Keratinocyte (primary cell): Measurements from ENCODE around the gene KLF7. TPM values are rescaled to one million over a fixed set of nuclear protein-coding genes. Genes with fewer than 3 reads are reported as not detected.
A peak's percentile ranks its signal among the peaks of the same experiment; 100 is the strongest.

ENCODE experiments used
- DNase-seq: peaks from one replicate; pipeline ENCODE4 v3.0.0-alpha.2; 2011; ENCODE audit warnings: low read depth, missing footprints, low spot score
- FAIRE-seq: peaks from 2 replicates; lab custom pipeline; 2011; peaks lifted over from hg19 to GRCh38; lab: Jason Lieb, UNC
- H2AFZ ChIP-seq: 2 replicates; pipeline ENCODE4 v1.6.0; 2012; ENCODE audit warnings: low read length, control low read depth, inconsistent platforms; ENCODE audit not compliant: control insufficient read depth
- H3K27ac ChIP-seq: 2 replicates; pipeline ENCODE4 v1.5.1; 2011; ENCODE audit warnings: low read length; ENCODE audit not compliant: control insufficient read depth, insufficient read depth
- H3K27me3 ChIP-seq: 3 replicates; pipeline ENCODE4 v1.6.0; 2011; ENCODE audit warnings: low read length; ENCODE audit not compliant: control insufficient read depth, insufficient read depth; ENCODE audit errors: extremely low read depth
- H3K36me3 ChIP-seq, 2 experiments: 2 replicates in 1 of 2; 3 replicates in 1 of 2; pipeline ENCODE4 v1.5.1; 2011; ENCODE audit warnings: low read length in 2 of 2, mild to moderate bottlenecking in 1 of 2; ENCODE audit not compliant: control insufficient read depth in 2 of 2, insufficient read depth in 2 of 2; ENCODE audit errors: extremely low read depth in 1 of 2
- H3K4me1 ChIP-seq: 3 replicates; pipeline ENCODE4 v1.5.1; 2011; ENCODE audit warnings: low read length; ENCODE audit not compliant: control insufficient read depth, insufficient read depth; ENCODE audit errors: extremely low read depth
- H3K4me2 ChIP-seq: 3 replicates; pipeline ENCODE4 v1.6.0; 2011; ENCODE audit warnings: low read depth, low read length; ENCODE audit not compliant: control insufficient read depth, insufficient read depth; ENCODE audit errors: extremely low read depth
- H3K4me3 ChIP-seq, 3 experiments: fragments of 200-600 bp in 1 of 3; sonication (generic) in 1 of 3; 2 replicates in 2 of 3; 3 replicates in 1 of 3; pipeline ENCODE4 v1.5.1; 2011 to 2016; ENCODE audit warnings: low read length in 3 of 3, mild to moderate bottlenecking in 3 of 3, control low read depth in 2 of 3, inconsistent platforms in 1 of 3, low read depth in 1 of 3, mixed read lengths in 1 of 3, mixed run types in 1 of 3, moderate library complexity in 1 of 3; ENCODE audit not compliant: control insufficient read depth in 2 of 3, insufficient read depth in 2 of 3; ENCODE audit errors: extremely low read depth in 1 of 3
- H3K79me2 ChIP-seq: 2 replicates; pipeline ENCODE4 v1.6.0; 2012; ENCODE audit warnings: low read length; ENCODE audit not compliant: control insufficient read depth, insufficient read depth
- H3K9ac ChIP-seq: 3 replicates; pipeline ENCODE4 v1.6.0; 2011; ENCODE audit warnings: low read length; ENCODE audit not compliant: control insufficient read depth, insufficient read depth; ENCODE audit errors: extremely low read depth
- H3K9me1 ChIP-seq: 3 replicates; pipeline ENCODE4 v1.6.0; 2011; ENCODE audit warnings: low read length; ENCODE audit not compliant: control insufficient read depth, insufficient read depth; ENCODE audit errors: extremely low read depth
- H3K9me3 ChIP-seq: 2 replicates; pipeline ENCODE4 v1.5.1; 2012; ENCODE audit warnings: low read depth, low read length; ENCODE audit not compliant: control insufficient read depth
- H4K20me1 ChIP-seq: 3 replicates; pipeline ENCODE4 v1.6.0; 2011; ENCODE audit warnings: low read length; ENCODE audit not compliant: control insufficient read depth, insufficient read depth; ENCODE audit errors: extremely low read depth
- CTCF ChIP-seq, 3 experiments: IDR thresholded peaks in 1 of 3; conservative IDR thresholded peaks in 1 of 3; optimal IDR thresholded peaks in 1 of 3; 2 replicates in 2 of 3; 3 replicates in 1 of 3; pipeline versions ENCODE3 to v1.5.1; 2011; ENCODE audit warnings: low read length in 3 of 3, mild to moderate bottlenecking in 3 of 3, moderate library complexity in 2 of 3, control low read depth in 1 of 3, inconsistent platforms in 1 of 3; ENCODE audit not compliant: insufficient read depth in 2 of 3; ENCODE audit errors: extremely low read depth in 1 of 3
- EZH2 ChIP-seq: IDR thresholded peaks from one replicate; pipeline ENCODE4 v1.6.1; 2012; ENCODE audit warnings: inconsistent platforms, mild to moderate bottlenecking, low read length, moderate library complexity
- dilution Hi-C: fragments of 300-500 bp; cut with MboI; formaldehyde crosslinking; loops from one replicate; pipeline ENCODE4 v1.7.0; 2020; ENCODE audit warnings: low sequenced_read_pairs; ENCODE audit not compliant: extremely low pct_ligation_motif_present
- polyA plus RNA-seq, 5 experiments: library from polyadenylated mRNA; depleted of rRNA in 3 of 5; stranded (reverse) in 3 of 5; stranded (forward) in 1 of 5; unstranded in 1 of 5; fragments of >200 nt; gene quantifications; 1 replicate in 1 of 5; 2 replicates in 3 of 5; 3 replicates in 1 of 5; pipeline versions ENCODE4 v1.2.1 to v1.2.3, GENCODE V29; 2011 to 2012; ENCODE audit warnings: missing spikeins in 2 of 5, low read depth in 1 of 5, low replicate concordance in 1 of 5

Gene KLF7
- polyA plus RNA-seq, 1 donor (not counting 4 experiments of a cell fraction or from before 2014, with no cell fraction given) = 44.7 TPM

DNA sequence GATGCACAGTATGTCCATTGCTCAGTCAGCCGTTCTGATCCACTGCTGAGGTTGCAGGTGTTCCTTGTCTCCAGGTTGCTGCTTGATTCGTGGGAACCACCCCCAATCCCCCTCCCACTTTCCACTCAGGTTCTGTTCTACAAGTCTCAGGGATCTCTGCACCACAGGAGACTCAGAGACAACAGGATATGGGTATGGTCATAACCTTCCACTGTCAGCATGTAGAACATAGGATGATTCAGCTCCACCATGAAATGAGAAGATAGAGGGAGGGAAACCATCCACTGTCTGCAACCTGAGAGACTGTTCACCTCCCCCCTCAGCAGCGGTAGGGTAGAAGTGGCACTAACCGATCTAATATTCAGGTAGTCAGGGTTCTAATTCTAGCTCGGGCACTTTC lies 19.0 kb upstream of the KLF7 start:
- no peaks in the 10 kb centered on the region for H3K36me3 ChIP-seq
- H2AFZ ChIP-seq = no peak overlapping the region
- peaks cover 2% of the 10 kb centered on the region for H3K9me3 ChIP-seq
- no peak for DNase-seq
- no peak overlapping the region for H3K27ac ChIP-seq
- peak; percentile 85 for FAIRE-seq
- no peak overlapping the region for H3K9ac ChIP-seq
- dilution Hi-C loops = no loop called here
- H3K4me1 ChIP-seq = no peaks in the 10 kb centered on the region
- TF ChIP-seq EZH2 = no peak
- no peak for TF ChIP-seq CTCF (optimal IDR thresholded peaks at IDR 0.05 in 1 of 3, IDR thresholded peaks at IDR 0.05 in 1 of 3, conservative IDR thresholded peaks at IDR 0.05 in 1 of 3; ENCODE audit: extremely low read depth in 1 of 3, insufficient read depth in 2 of 3, low read length in 3 of 3)
- no peaks in the 10 kb centered on the region for H4K20me1 ChIP-seq
- no peak overlapping the region for H3K4me2 ChIP-seq
- no peak overlapping the region for H3K4me3 ChIP-seq
- H3K9me1 ChIP-seq = no peaks in the 10 kb centered on the region
- no peaks in the 10 kb centered on the region for H3K79me2 ChIP-seq
- H3K27me3 ChIP-seq = no peaks in the 10 kb centered on the region

GRCh38 chr2:207184348-207184747 lies 18.6 kb upstream of the KLF7 start:
- no peak overlapping the region for H2AFZ ChIP-seq
- no peak overlapping the region for H3K9ac ChIP-seq
- no peak for DNase-seq
- peak; percentile 51 for FAIRE-seq
- H3K4me3 ChIP-seq = no peak overlapping the region
- no peaks in the 10 kb centered on the region for H4K20me1 ChIP-seq
- H3K4me1 ChIP-seq = no peaks in the 10 kb centered on the region
- H3K79me2 ChIP-seq = no peaks in the 10 kb centered on the region
- H3K27me3 ChIP-seq = no peaks in the 10 kb centered on the region
- no peak for TF ChIP-seq CTCF (optimal IDR thresholded peaks at IDR 0.05 in 1 of 3, IDR thresholded peaks at IDR 0.05 in 1 of 3, conservative IDR thresholded peaks at IDR 0.05 in 1 of 3; ENCODE audit: extremely low read depth in 1 of 3, insufficient read depth in 2 of 3, low read length in 3 of 3)
- TF ChIP-seq EZH2 = no peak
- H3K27ac ChIP-seq = no peak overlapping the region
- H3K36me3 ChIP-seq = no peaks in the 10 kb centered on the region
- peaks cover 2% of the 10 kb centered on the region for H3K9me3 ChIP-seq
- no peak overlapping the region for H3K4me2 ChIP-seq
- no peaks in the 10 kb centered on the region for H3K9me1 ChIP-seq
- dilution Hi-C loops = no loop called here
